Left lung (tissue), 10 donors: ENCODE measurements around the gene GP2. TPM values are rescaled to one million over a fixed set of nuclear protein-coding genes. Genes with fewer than 3 reads are reported as not detected.

Experiments
- ATAC-seq: fragments of 200-7000 bp; cut with Tn5 transposase; one replicate; pipeline ENCODE4 v1.9.1; 2020; ENCODE audit warnings: moderate library complexity
- DNase-seq, 4 donors: peaks; one replicate each; pipeline ENCODE4 v3.0.0-alpha.2; 2013 to 2020
- H3K27ac ChIP-seq, 2 donors: fragments of 200-600 bp; sonication (generic) in 1 of 2; one replicate each; pipeline versions ENCODE4 v1.5.0 to v1.8.0; 2020 to 2021
- H3K27me3 ChIP-seq, 2 donors: fragments of 200-600 bp; sonication (generic) in 1 of 2; one replicate each; pipeline versions ENCODE4 v1.5.0 to v1.8.0; 2020 to 2021
- H3K36me3 ChIP-seq, 2 donors: fragments of 200-600 bp; sonication (generic) in 1 of 2; one replicate each; pipeline versions ENCODE4 v1.5.0 to v1.8.0; 2020 to 2021
- H3K4me1 ChIP-seq, 2 donors: fragments of 200-600 bp; one replicate each; pipeline ENCODE4 v1.8.0; 2021
- H3K4me3 ChIP-seq, 2 donors: fragments of 200-600 bp; sonication (generic) in 1 of 2; one replicate each; pipeline versions ENCODE4 v1.5.0 to v1.8.0; 2020 to 2021; ENCODE audit warnings: mild to moderate bottlenecking in 1 of 2
- H3K9me3 ChIP-seq, 2 donors: fragments of 200-600 bp; sonication (generic) in 1 of 2; one replicate each; pipeline versions ENCODE4 v1.5.0 to v1.8.0; 2020 to 2021
- intact Hi-C, 2 donors: fragments of 100-400 bp; cut with DNase I; formaldehyde crosslinking; loops; one replicate each; pipeline versions ENCODE4 v1.11.2 to v1.14.2; 2022
- polyA plus RNA-seq, 6 donors: library from polyadenylated mRNA; unstranded; fragments of 120-200 nt; gene quantifications; one replicate each; pipeline ENCODE4 v1.2.1, GENCODE V29; 2013; ENCODE audit not compliant: insufficient read length in 6 of 6
- total RNA-seq, 2 donors: library from RNA; stranded (reverse); fragmentation: NEBNext Ultra II Directional; extraction: Animal tissue kit (Norgen Biotek cat#: 25700); gene quantifications; one replicate each; pipeline ENCODE4 v1.2.1, GENCODE V29; 2021
- TF ChIP-seq, protein P1 (sequence below), 2 donors: fragments of 200-600 bp; sonication (generic) in 1 of 2; IDR thresholded peaks; one replicate each; pipeline versions ENCODE4 v1.5.0 to v1.8.0; 2021; ENCODE audit warnings: antibody characterized with exemption in 2 of 2
- donor health status: DM: no; HTN: yes; CAD: no.
- donor health status: DM: no; HTN: no; CAD: no.

Gene GP2
- total and polyA plus RNA-seq, 8 donors, result 0.07 to 0.24 (median 0.10) TPM; not detected in 4

DNA sequence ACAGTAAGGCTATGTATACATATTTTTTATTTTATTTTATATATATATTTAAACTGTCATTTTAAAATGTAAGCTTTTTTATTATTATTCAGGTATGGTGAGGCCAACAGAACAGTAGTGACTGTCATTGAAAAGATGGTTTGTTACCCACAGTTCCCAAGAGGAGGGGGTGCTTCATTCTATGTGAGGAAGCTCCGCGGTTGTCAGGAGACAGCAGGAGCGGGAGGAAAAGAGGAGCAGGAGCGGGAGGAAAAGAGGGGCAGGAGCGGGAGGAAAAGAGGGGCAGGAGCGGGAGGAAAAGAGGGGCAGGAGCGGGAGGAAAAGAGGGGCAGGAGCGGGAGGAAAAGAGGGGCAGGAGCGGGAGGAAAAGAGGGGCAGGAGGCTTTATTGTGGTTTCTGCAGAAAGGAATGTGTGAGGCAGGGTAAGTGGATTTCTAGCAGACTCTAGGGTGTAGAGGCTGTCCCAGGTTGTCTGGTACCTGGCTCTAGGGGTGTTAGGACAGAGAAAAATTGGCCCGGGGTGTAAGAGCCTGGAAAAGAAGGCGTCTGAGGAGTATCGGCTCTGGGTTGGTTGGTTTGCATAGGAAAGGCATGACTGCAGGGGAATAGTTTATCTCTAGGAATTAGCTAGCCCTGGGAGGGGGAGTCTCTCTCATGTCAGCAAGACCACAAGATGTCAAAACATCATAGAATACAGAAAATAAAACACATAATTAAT lies 64.0 kb downstream of the GP2 start:
- no peaks in the 10 kb centered on the region for H3K36me3 ChIP-seq
- ATAC-seq (no peak), DNase-seq (no peak)
- H3K27me3 ChIP-seq, result peaks cover 0 to 21% of the 10 kb centered on the region in 2 donors
- TF ChIP-seq, protein P1, sequence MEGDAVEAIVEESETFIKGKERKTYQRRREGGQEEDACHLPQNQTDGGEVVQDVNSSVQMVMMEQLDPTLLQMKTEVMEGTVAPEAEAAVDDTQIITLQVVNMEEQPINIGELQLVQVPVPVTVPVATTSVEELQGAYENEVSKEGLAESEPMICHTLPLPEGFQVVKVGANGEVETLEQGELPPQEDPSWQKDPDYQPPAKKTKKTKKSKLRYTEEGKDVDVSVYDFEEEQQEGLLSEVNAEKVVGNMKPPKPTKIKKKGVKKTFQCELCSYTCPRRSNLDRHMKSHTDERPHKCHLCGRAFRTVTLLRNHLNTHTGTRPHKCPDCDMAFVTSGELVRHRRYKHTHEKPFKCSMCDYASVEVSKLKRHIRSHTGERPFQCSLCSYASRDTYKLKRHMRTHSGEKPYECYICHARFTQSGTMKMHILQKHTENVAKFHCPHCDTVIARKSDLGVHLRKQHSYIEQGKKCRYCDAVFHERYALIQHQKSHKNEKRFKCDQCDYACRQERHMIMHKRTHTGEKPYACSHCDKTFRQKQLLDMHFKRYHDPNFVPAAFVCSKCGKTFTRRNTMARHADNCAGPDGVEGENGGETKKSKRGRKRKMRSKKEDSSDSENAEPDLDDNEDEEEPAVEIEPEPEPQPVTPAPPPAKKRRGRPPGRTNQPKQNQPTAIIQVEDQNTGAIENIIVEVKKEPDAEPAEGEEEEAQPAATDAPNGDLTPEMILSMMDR (IDR thresholded peaks at IDR 0.05), result no peak
- intact Hi-C loops, result no loop called here
- H3K9me3 ChIP-seq, result peaks cover 0 to 3% of the 10 kb centered on the region in 2 donors
- no peak overlapping the region for H3K27ac ChIP-seq
- H3K4me1 ChIP-seq, result no peaks in the 10 kb centered on the region
- no peak overlapping the region for H3K4me3 ChIP-seq

DNA sequence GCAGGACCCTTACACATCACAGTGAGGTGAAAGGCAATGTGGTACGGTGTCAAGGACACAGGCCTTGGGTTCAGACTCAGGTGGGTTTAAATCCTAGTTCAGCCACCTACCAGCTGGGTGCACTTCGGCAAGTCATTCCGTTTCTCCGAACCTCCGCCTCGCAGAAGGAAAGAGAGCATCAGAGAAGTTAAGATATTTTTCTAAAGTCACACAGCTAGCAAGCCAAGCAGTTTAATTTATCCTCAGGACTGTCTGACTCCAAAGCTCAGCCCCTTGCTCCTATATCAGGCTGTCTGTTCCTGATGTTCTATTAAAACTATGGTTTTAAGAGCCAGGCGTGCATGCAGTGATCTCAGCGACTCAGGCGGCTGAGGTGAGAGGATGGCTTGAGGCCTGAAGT lies 65.1 kb downstream of the GP2 start:
- intact Hi-C loops, result no loop called here
- Histone ChIP-seq H3K36me3 (no peaks in the 10 kb centered on the region), H3K4me1 (no peaks in the 10 kb centered on the region), H3K4me3 (no peak overlapping the region), H3K27ac (no peak overlapping the region), H3K27me3 (peaks cover 0 to 23% of the 10 kb centered on the region in 2 donors), H3K9me3 (peaks cover 0 to 3% of the 10 kb centered on the region in 2 donors)
- TF ChIP-seq, protein P1 (IDR thresholded peaks at IDR 0.05), result no peak
- ATAC-seq (no peak), DNase-seq (no peak)

DNA sequence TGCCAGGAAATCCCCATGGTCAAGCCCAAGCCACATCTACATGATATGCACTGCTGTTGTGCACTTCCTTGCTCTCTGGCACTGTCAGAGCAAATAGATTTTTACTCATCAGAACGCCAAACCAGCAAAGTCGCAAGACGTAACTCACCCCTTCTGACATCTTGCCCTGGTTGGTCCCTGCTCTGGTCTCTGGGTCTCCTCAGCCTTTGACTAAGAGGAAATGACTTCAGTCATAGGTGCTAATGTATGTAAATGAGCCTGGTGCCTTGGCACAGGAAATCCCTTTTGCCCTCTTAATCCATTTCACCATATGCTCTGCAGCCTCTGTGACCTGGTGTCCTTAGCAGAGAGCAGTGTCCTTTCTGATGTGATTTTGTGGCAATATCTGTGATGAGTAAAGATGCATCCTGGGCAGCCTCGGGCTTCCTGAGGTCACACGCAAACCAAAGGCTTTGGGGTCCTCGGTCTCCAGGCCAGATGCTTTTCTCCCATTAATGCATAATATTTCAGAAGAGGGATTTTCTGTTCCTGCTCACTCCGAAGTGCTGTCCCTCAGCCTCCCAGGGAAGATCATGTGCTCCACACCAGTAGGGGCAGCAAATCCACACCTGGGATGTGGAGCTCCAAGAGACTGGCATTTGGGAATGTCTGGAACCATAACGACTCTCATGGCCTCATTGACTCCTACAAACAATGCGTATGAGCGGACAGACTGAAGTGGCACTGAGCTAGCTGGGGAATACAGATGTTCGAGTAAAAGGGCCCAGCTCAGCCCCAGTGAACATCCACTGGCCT lies 66.9 kb downstream of the GP2 start:
- Histone ChIP-seq H3K36me3 (no peaks in the 10 kb centered on the region), H3K4me1 (no peaks in the 10 kb centered on the region), H3K27me3 (peaks cover 0 to 16% of the 10 kb centered on the region in 2 donors), H3K9me3 (peaks cover 0 to 3% of the 10 kb centered on the region in 2 donors), H3K27ac (no peak overlapping the region), H3K4me3 (no peak overlapping the region)
- no peak for ATAC-seq
- DNase-seq, result no peak
- intact Hi-C loops, result no loop called here
- TF ChIP-seq, protein P1 (IDR thresholded peaks at IDR 0.05), result no peak

Other genes starting within 250 kb of the GP2 start
- gene UMOD, start 25.2 kb upstream of the GP2 start, total RNA-seq, result not detected
- 1 to 10 TPM in 1 of 6 donors, under 1 TPM in 5; 0.11 to 2.5 (median 0.20) TPM for gene UMOD, start 25.2 kb upstream of the GP2 start, polyA plus RNA-seq
- gene PDILT, start 77.2 kb upstream of the GP2 start, total RNA-seq, result not detected
- not detected for gene PDILT, start 77.2 kb upstream of the GP2 start, polyA plus RNA-seq
- 1 to 10 TPM in 1 of 2 donors, under 1 TPM in 1; 0.96 to 3.1 TPM for gene ACSM5, start 82.0 kb upstream of the GP2 start, total RNA-seq
- under 1 TPM; 0.24 to 0.77 (median 0.61) TPM for gene ACSM5, start 82.0 kb upstream of the GP2 start, polyA plus RNA-seq
- gene ACSM2A, start 124.0 kb upstream of the GP2 start, total RNA-seq, result not detected
- gene ACSM2A, start 124.0 kb upstream of the GP2 start, polyA plus RNA-seq, result 1 to 10 TPM in 1 of 6 donors, under 1 TPM in 5; 0.29 to 1.1 (median 0.53) TPM
- gene ACSM2B, start 248.9 kb upstream of the GP2 start, total RNA-seq, result not detected
- 1 to 10 TPM in 2 of 6 donors, under 1 TPM in 4; 0.58 to 1.8 (median 0.90) TPM for gene ACSM2B, start 248.9 kb upstream of the GP2 start, polyA plus RNA-seq